ENCODE data around the gene SMIM9.

The SMIM9 gene

GRCh38 chrX:154812341-154813101 lies 21.9 kb downstream of the SMIM9 start (continued):
- TF ChIP-seq, protein P1, sequence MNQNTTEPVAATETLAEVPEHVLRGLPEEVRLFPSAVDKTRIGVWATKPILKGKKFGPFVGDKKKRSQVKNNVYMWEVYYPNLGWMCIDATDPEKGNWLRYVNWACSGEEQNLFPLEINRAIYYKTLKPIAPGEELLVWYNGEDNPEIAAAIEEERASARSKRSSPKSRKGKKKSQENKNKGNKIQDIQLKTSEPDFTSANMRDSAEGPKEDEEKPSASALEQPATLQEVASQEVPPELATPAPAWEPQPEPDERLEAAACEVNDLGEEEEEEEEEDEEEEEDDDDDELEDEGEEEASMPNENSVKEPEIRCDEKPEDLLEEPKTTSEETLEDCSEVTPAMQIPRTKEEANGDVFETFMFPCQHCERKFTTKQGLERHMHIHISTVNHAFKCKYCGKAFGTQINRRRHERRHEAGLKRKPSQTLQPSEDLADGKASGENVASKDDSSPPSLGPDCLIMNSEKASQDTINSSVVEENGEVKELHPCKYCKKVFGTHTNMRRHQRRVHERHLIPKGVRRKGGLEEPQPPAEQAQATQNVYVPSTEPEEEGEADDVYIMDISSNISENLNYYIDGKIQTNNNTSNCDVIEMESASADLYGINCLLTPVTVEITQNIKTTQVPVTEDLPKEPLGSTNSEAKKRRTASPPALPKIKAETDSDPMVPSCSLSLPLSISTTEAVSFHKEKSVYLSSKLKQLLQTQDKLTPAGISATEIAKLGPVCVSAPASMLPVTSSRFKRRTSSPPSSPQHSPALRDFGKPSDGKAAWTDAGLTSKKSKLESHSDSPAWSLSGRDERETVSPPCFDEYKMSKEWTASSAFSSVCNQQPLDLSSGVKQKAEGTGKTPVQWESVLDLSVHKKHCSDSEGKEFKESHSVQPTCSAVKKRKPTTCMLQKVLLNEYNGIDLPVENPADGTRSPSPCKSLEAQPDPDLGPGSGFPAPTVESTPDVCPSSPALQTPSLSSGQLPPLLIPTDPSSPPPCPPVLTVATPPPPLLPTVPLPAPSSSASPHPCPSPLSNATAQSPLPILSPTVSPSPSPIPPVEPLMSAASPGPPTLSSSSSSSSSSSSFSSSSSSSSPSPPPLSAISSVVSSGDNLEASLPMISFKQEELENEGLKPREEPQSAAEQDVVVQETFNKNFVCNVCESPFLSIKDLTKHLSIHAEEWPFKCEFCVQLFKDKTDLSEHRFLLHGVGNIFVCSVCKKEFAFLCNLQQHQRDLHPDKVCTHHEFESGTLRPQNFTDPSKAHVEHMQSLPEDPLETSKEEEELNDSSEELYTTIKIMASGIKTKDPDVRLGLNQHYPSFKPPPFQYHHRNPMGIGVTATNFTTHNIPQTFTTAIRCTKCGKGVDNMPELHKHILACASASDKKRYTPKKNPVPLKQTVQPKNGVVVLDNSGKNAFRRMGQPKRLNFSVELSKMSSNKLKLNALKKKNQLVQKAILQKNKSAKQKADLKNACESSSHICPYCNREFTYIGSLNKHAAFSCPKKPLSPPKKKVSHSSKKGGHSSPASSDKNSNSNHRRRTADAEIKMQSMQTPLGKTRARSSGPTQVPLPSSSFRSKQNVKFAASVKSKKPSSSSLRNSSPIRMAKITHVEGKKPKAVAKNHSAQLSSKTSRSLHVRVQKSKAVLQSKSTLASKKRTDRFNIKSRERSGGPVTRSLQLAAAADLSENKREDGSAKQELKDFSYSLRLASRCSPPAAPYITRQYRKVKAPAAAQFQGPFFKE (tag by site-specific recombination; IDR thresholded peaks at IDR 0.05; ENCODE audit: borderline replicate concordance), result no peak
- no peak for TF ChIP-seq ZNF138 (tag by site-specific recombination; IDR thresholded peaks at IDR 0.05; ENCODE audit: borderline replicate concordance)
- TF ChIP-seq BCL6B (tag by site-specific recombination; IDR thresholded peaks at IDR 0.05), result no peak
- TF ChIP-seq ZNF292 (tag by site-specific recombination; IDR thresholded peaks at IDR 0.05; ENCODE audit: borderline replicate concordance, low read depth), result 0 out of 2 replicates have a peak, but pooled peaks have one; percentile 30
- no peak for TF ChIP-seq ZNF521 (tag by site-specific recombination; IDR thresholded peaks at IDR 0.05)
- no peak for TF ChIP-seq ZNF785 (tag by site-specific recombination; IDR thresholded peaks at IDR 0.05)
- no peak for TF ChIP-seq ZNF24 (tag by site-specific recombination; IDR thresholded peaks at IDR 0.05)
- TF ChIP-seq ZNF558 (tag by site-specific recombination; IDR thresholded peaks at IDR 0.05), result peak; percentile 83
- TF ChIP-seq ZNF169 (tag by site-specific recombination; IDR thresholded peaks at IDR 0.05), result no peak
- no peak for TF ChIP-seq ZNF16 (tag by site-specific recombination; IDR thresholded peaks at IDR 0.05; ENCODE audit: low read depth)
- TF ChIP-seq, protein P2, sequence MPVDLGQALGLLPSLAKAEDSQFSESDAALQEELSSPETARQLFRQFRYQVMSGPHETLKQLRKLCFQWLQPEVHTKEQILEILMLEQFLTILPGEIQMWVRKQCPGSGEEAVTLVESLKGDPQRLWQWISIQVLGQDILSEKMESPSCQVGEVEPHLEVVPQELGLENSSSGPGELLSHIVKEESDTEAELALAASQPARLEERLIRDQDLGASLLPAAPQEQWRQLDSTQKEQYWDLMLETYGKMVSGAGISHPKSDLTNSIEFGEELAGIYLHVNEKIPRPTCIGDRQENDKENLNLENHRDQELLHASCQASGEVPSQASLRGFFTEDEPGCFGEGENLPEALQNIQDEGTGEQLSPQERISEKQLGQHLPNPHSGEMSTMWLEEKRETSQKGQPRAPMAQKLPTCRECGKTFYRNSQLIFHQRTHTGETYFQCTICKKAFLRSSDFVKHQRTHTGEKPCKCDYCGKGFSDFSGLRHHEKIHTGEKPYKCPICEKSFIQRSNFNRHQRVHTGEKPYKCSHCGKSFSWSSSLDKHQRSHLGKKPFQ (tag by site-specific recombination; IDR thresholded peaks at IDR 0.05), result no peak
- no peak for TF ChIP-seq SALL2 (tag by site-specific recombination; IDR thresholded peaks at IDR 0.05; ENCODE audit: borderline replicate concordance)
- TF ChIP-seq IKZF3 (tag by site-specific recombination; IDR thresholded peaks at IDR 0.05), result no peak
- TF ChIP-seq, protein P3, sequence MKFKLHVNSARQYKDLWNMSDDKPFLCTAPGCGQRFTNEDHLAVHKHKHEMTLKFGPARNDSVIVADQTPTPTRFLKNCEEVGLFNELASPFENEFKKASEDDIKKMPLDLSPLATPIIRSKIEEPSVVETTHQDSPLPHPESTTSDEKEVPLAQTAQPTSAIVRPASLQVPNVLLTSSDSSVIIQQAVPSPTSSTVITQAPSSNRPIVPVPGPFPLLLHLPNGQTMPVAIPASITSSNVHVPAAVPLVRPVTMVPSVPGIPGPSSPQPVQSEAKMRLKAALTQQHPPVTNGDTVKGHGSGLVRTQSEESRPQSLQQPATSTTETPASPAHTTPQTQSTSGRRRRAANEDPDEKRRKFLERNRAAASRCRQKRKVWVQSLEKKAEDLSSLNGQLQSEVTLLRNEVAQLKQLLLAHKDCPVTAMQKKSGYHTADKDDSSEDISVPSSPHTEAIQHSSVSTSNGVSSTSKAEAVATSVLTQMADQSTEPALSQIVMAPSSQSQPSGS (tag by site-specific recombination; IDR thresholded peaks at IDR 0.05; ENCODE audit: low read depth), result no peak
- TF ChIP-seq ZNF510 (tag by site-specific recombination; IDR thresholded peaks at IDR 0.05; ENCODE audit: insufficient replicate concordance), result peak; percentile 48
- no peak for TF ChIP-seq SETDB1 (IDR thresholded peaks at IDR 0.05; ENCODE audit: insufficient read length, low read length)
- TF ChIP-seq ZFP37 (tag by site-specific recombination; IDR thresholded peaks at IDR 0.05), result no peak
- no peak for TF ChIP-seq ZNF548 (tag by site-specific recombination; IDR thresholded peaks at IDR 0.05)
- TF ChIP-seq ZNF433 (tag by site-specific recombination; IDR thresholded peaks at IDR 0.05; ENCODE audit: low read depth), result 0 out of 2 replicates have a peak, but pooled peaks have one; percentile 66
- TF ChIP-seq YY2 (tag by site-specific recombination; IDR thresholded peaks at IDR 0.05), result no peak
- peak; percentile 74 for TF ChIP-seq ZNF555 (tag by site-specific recombination; conservative IDR thresholded peaks at IDR 0.05)
- no peak for TF ChIP-seq ZNF114 (tag by site-specific recombination; IDR thresholded peaks at IDR 0.05)
- no peak for TF ChIP-seq GFI1B (tag by site-specific recombination; IDR thresholded peaks at IDR 0.05)
- TF ChIP-seq, protein P4, sequence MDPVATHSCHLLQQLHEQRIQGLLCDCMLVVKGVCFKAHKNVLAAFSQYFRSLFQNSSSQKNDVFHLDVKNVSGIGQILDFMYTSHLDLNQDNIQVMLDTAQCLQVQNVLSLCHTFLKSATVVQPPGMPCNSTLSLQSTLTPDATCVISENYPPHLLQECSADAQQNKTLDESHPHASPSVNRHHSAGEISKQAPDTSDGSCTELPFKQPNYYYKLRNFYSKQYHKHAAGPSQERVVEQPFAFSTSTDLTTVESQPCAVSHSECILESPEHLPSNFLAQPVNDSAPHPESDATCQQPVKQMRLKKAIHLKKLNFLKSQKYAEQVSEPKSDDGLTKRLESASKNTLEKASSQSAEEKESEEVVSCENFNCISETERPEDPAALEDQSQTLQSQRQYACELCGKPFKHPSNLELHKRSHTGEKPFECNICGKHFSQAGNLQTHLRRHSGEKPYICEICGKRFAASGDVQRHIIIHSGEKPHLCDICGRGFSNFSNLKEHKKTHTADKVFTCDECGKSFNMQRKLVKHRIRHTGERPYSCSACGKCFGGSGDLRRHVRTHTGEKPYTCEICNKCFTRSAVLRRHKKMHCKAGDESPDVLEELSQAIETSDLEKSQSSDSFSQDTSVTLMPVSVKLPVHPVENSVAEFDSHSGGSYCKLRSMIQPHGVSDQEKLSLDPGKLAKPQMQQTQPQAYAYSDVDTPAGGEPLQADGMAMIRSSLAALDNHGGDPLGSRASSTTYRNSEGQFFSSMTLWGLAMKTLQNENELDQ (tag by site-specific recombination; IDR thresholded peaks at IDR 0.05; ENCODE audit: low read depth), result no peak
- no peak for TF ChIP-seq HOXA7 (CRISPR knock-in tag; IDR thresholded peaks at IDR 0.05; ENCODE audit: borderline replicate concordance)
- TF ChIP-seq ZNF426 (tag by site-specific recombination; IDR thresholded peaks at IDR 0.05), result peak; percentile 82
- TF ChIP-seq ZNF174 (tag by site-specific recombination; IDR thresholded peaks at IDR 0.05), result no peak

Data from HEK293 (cell line).